Embryonic facial prominence (tissue), 1 donor: ENCODE measurements around the gene MBD6.
"Not testable (repeated sequence)": the region's sequence is repeated elsewhere in the genome, so short reads cannot be mapped to it uniquely, and the experiment has no call there.

Source experiments
- DNase-seq: peaks from one replicate; pipeline ENCODE4 v3.0.0-alpha.2; 2016; ENCODE audit errors: extremely low spot score

Gene MBD6

DNA sequence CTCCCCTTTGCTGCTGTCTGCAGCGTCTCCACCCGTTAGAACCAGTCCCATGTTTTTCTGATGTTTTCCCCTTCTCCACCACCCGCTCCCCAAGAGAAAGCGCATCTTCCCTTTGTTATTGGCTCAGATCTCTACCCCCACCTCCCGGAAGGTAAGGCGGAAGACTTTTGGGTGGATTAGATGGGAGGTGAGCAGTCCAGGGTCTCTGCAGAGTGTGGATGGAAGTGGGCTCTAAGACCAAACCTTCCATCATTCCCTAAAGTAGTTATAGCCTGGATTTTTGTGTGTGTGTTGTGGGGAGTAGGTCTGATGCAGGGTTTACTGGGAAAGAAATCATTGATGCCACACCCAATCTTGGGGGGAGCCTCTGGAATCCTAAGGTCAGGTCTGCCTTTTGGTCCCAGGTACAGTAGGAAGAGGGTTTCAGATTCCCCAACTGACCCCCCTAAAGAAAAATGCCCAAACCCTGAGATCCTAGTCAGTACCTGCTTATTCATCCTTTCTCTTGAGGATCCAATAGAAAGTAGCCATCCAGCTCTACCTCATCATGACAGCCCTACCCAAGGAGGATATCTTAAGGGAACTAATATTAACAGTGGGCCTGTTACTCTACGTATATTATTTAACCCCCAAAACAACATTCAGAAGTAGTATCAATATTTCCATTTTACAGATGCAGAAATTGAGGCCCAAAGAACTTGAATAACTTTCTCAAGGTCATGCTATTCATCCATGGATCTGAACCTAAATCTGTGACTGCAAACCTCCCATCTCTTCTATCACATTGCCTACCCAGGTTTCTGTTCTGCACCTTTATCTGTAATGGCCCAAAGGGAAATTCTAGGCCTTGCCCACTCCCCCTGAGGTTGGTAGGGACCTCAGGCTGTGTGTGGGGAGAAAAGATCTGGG, 28.3 kb downstream of the MBD6 start:
- DNase-seq: no peak

DNA sequence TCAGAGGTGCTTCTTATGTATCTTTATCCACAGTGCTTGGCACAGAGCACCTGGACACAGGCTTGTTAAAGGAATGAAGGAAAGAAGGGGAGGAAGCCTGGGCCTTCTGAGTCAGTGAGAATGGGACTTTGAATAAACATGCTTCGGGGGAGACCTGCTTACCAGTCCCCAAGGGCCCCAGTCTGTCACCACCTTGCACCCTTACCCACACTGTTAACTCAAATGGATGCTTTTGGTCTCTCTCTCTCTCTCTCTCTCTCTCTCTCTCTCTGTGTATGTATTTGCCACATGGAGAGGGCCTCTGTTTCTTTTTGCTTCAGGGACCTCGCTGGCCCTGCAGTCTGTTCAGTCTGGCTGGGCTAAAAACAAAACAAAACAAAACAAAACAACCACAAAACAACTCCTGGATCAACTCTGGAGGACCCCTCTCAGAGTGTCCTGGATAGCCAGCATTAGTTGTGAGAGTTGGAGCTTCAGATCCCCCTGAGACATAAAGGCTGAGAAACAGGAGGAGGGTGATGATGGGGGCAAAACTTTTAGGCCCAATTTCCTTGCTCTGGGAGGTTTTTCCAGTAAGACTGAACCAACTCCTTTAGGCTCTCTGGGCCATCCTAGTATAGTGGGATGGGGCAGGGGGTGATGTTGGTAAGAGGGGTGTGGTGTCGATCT, 29.1 kb downstream of the MBD6 start:
- no peak for DNase-seq

GRCh38 chr12:57552306-57552651, 29.7 kb downstream of the MBD6 start:
- no peak for DNase-seq

GRCh38 chr12:57552835-57553313, 30.2 kb downstream of the MBD6 start:
- DNase-seq: no peak

GRCh38 chr12:57553343-57554202, 30.9 kb downstream of the MBD6 start:
- no peak for DNase-seq

DNA sequence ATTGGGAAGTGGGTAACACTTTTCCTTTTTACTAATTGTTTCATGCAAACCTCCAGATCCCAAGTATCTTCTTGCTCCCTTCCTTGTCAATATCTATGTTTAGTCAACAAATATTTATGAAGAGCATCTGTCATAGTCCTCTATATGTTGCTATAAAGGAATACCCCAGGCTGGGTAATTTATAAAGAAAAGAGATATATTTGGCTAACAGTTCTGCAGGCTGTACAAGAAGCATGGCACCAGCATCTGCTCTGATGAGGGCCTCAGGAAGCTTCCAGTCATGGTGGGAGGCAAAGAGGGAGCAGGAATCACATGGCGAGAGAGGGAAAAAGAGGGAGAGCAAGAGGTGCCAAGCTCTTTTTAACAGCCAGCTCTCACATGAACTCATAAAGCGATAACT, 31.8 kb downstream of the MBD6 start:
- DNase-seq: no peak

DNA sequence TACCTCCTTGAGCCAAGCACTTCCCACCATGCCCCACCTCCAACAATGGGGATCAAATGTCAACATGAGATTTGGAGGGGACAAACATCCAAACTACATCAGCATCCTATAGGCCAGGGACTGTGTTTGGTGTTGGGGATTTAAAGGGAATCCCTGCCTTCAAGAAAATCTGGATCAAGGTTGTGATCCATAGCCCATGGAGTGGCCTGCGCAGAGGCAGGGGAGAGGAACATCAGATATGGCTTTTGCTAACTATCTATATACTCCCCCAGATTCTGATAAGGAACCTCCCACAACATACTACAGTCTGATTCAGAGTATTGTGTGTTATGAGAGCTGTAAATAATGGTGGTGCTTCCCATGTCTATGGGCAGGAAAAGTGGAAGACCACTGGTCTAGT, 32.3 kb downstream of the MBD6 start:
- DNase-seq: no peak

DNA sequence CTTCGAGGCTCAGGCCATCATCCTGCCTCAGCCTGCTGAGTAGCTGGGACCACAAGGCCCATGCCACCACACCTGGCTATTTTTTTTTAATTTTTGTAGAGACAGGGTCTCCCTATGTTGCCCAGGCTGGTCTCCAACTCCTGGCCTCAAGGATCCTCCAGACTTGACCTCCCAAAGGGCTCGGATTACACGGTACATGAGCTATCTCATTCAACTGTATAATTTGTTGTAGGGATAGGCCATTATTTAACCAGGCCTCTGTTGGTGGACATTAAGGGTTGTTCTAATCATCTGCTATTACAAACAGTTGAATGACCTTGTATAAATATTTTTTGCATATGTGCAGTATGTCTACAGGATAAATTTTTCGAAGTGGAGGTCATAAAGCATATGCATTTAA, 36.2 kb downstream of the MBD6 start:
- no peak for DNase-seq

- no peak for DNase-seq
These were observed 37.9 kb downstream of the MBD6 start for GRCh38 chr12:57560516-57560915.

GRCh38 chr12:57561117-57561516, 38.5 kb downstream of the MBD6 start:
- DNase-seq: not testable (repeated sequence)

GRCh38 chr12:57563358-57563757, 40.7 kb downstream of the MBD6 start:
- DNase-seq: no peak

- DNase-seq: no peak
These were observed 41.6 kb downstream of the MBD6 start for GRCh38 chr12:57564178-57564740.

GRCh38 chr12:57568838-57569237, 46.2 kb downstream of the MBD6 start:
- no peak for DNase-seq

- no peak for DNase-seq
These were observed 47.2 kb downstream of the MBD6 start for GRCh38 chr12:57569858-57570257.

- DNase-seq: not testable (repeated sequence)
These were observed 47.8 kb downstream of the MBD6 start for GRCh38 chr12:57570438-57570837.

GRCh38 chr12:57571926-57572762, 49.5 kb downstream of the MBD6 start:
- no peak for DNase-seq

DNA sequence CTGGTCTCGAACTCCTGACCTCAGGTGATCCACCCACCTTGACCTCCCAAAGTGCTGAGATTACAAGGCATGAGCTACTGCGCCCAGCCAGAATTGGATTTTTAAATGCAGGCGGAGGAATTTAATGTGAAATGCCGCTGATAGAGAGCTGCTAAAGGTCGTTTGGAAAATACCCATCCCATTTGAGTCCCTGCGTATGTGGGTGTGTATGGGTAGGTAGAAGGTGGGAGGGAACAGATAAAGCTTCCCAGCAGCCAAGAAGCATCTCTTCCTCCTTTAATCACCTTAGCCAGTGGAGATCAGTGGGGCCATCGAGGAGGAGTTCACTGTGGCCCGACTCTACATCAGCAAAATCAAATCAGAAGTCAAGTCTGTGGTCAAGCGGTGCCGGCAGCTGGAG, 52.2 kb downstream of the MBD6 start:
- no peak for DNase-seq

- no peak for DNase-seq
These were observed 53.4 kb downstream of the MBD6 start for GRCh38 chr12:57575771-57576612.

- no peak for DNase-seq
These were observed 54.1 kb downstream of the MBD6 start for GRCh38 chr12:57576613-57577160.
